ENCODE data around the gene HEXIM1. TPM values are rescaled to one million over a fixed set of nuclear protein-coding genes. Genes with fewer than 3 reads are reported as not detected.

HEXIM1 gene
- polyA plus RNA-seq, 3 donors, result 2.2 to 14.8 (median 2.5) TPM

DNA sequence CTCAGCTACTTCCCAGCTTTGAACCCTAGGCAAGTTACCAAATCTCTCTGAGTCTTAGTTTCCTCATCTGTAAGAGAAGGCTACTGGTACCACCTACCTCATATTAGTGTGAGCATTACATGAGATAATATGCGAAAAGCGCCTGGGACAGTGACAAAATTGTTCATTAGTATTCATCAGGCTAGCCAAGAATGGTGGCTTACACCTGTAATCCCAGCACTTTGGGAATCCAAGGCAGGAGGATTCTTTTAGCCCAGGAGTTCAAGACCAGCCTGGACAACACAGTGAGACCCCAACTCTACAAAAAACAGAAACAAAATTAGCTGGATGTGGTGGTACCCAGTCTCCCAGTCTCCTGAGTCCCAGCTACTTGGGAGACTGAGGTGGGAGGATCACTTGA lies 19.3 kb upstream of the HEXIM1 start:
- H3K27me3 ChIP-seq (ENCODE audit: control insufficient read depth in 2 of 2, insufficient read depth in 2 of 2, low read length in 2 of 2), result peaks cover 0 to 8% of the 10 kb centered on the region in 2 donors
- Mint-ChIP-seq H3K9me3 (no peaks in the 10 kb centered on the region), H3K27me3 (ENCODE audit: low read depth in 3 of 3) (peaks cover 7 to 16% (median 12%) of the 10 kb centered on the region in 3 donors), H3K36me3 (no peaks in the 10 kb centered on the region), H3K27ac (no peak overlapping the region), H3K4me3 (no peak overlapping the region), H3K4me1 (peaks cover 28% of the 10 kb centered on the region)
- DNase-seq, result no peak
- intact Hi-C loops (cut with micrococcal nuclease), result no loop called here
- no peak overlapping the region for H3K4me2 ChIP-seq (replicated peaks; ENCODE audit: extremely low read depth, low read length, poor library complexity, severe bottlenecking)
- no peaks in the 10 kb centered on the region for H4K20me1 ChIP-seq (ENCODE audit: insufficient read depth, low read length)
- H3K79me2 ChIP-seq (ENCODE audit: insufficient read depth, low read length), result no peaks in the 10 kb centered on the region
- TF ChIP-seq, protein P1, sequence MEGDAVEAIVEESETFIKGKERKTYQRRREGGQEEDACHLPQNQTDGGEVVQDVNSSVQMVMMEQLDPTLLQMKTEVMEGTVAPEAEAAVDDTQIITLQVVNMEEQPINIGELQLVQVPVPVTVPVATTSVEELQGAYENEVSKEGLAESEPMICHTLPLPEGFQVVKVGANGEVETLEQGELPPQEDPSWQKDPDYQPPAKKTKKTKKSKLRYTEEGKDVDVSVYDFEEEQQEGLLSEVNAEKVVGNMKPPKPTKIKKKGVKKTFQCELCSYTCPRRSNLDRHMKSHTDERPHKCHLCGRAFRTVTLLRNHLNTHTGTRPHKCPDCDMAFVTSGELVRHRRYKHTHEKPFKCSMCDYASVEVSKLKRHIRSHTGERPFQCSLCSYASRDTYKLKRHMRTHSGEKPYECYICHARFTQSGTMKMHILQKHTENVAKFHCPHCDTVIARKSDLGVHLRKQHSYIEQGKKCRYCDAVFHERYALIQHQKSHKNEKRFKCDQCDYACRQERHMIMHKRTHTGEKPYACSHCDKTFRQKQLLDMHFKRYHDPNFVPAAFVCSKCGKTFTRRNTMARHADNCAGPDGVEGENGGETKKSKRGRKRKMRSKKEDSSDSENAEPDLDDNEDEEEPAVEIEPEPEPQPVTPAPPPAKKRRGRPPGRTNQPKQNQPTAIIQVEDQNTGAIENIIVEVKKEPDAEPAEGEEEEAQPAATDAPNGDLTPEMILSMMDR (IDR thresholded peaks at IDR 0.05), result no peak
- no peaks in the 10 kb centered on the region for H3K36me3 ChIP-seq (replicated peaks in 1 of 2; ENCODE audit: control insufficient read depth in 1 of 2, insufficient read depth in 2 of 2, low read length in 2 of 2)
- no peak overlapping the region for H3K4me3 ChIP-seq (replicated peaks in 1 of 3; ENCODE audit: low read depth in 2 of 3, low read length in 3 of 3)
- H3K9ac ChIP-seq (ENCODE audit: insufficient read depth, low read length, poor library complexity, severe bottlenecking), result no peak overlapping the region
- peaks cover 20 to 32% of the 10 kb centered on the region in 2 donors for H3K4me1 ChIP-seq (ENCODE audit: control insufficient read depth in 1 of 2, insufficient read depth in 2 of 2, low read length in 2 of 2)
- H3K9me3 ChIP-seq (replicated peaks in 1 of 2; ENCODE audit: control insufficient read depth in 1 of 2, insufficient read depth in 1 of 2, low read length in 2 of 2), result no peaks in the 10 kb centered on the region
- no peak overlapping the region for H2AFZ ChIP-seq (ENCODE audit: insufficient read depth, low read depth, low read length, poor library complexity, severe bottlenecking)
- no peak overlapping the region for H3K27ac ChIP-seq (ENCODE audit: low read depth in 1 of 2, low read length in 2 of 2)
- no CpG with 5 or more reads among the region's 2 CpGs for WGBS (ENCODE audit: insufficient coverage)

DNA sequence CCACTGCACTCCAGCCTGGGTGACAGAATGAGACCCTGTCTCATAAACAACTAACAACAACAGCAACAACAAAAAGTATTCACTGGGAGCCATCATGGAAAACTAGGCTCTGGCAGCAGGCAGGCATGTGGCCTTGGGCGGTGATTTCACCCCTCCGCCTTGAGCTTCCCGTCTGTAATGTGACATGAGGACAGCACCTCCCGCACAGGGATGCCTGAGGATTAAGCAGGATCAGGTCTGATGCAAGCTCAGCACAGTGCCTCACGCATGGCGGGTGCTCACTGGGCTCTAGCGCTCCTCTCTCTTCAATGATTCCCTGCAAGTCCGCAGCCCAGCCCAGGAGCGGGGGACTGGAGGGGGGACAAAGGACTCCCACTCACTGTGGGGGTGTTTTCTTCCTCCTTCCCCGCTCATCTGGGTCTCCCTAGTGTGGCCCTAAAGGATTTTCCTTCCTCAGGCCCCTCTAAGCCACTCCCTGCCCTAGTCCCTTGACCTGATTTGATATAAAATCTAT lies 18.8 kb upstream of the HEXIM1 start:
- Histone ChIP-seq H2AFZ (ENCODE audit: insufficient read depth, low read depth, low read length, poor library complexity, severe bottlenecking) (no peak overlapping the region), H4K20me1 (ENCODE audit: insufficient read depth, low read length) (no peaks in the 10 kb centered on the region), H3K9ac (ENCODE audit: insufficient read depth, low read length, poor library complexity, severe bottlenecking) (no peak overlapping the region), H3K4me2 (replicated peaks; ENCODE audit: extremely low read depth, low read length, poor library complexity, severe bottlenecking) (no peak overlapping the region), H3K36me3 (replicated peaks in 1 of 2; ENCODE audit: control insufficient read depth in 1 of 2, insufficient read depth in 2 of 2, low read length in 2 of 2) (no peaks in the 10 kb centered on the region), H3K4me1 (ENCODE audit: control insufficient read depth in 1 of 2, insufficient read depth in 2 of 2, low read length in 2 of 2) (peaks cover 15 to 27% of the 10 kb centered on the region in 2 donors), H3K9me3 (replicated peaks in 1 of 2; ENCODE audit: control insufficient read depth in 1 of 2, insufficient read depth in 1 of 2, low read length in 2 of 2) (no peaks in the 10 kb centered on the region), H3K79me2 (ENCODE audit: insufficient read depth, low read length) (no peaks in the 10 kb centered on the region), H3K27me3 (ENCODE audit: control insufficient read depth in 2 of 2, insufficient read depth in 2 of 2, low read length in 2 of 2) (peaks cover 0 to 8% of the 10 kb centered on the region in 2 donors), H3K27ac (ENCODE audit: low read depth in 1 of 2, low read length in 2 of 2) (no peak overlapping the region), H3K4me3 (replicated peaks in 1 of 3; ENCODE audit: low read depth in 2 of 3, low read length in 3 of 3) (no peak overlapping the region)
- Mint-ChIP-seq H3K27me3 (ENCODE audit: low read depth in 3 of 3) (peaks cover 7 to 16% (median 12%) of the 10 kb centered on the region in 3 donors), H3K36me3 (no peaks in the 10 kb centered on the region), H3K27ac (no peak overlapping the region), H3K4me3 (no peak overlapping the region), H3K4me1 (peaks cover 23% of the 10 kb centered on the region), H3K9me3 (no peaks in the 10 kb centered on the region)
- intact Hi-C loops (cut with micrococcal nuclease), result no loop called here
- TF ChIP-seq, protein P1 (IDR thresholded peaks at IDR 0.05), result no peak
- no peak for DNase-seq
- WGBS (ENCODE audit: insufficient coverage), result 100% methylated on average over 5 of the region's 10 CpGs
